GM19463 (cell line): ENCODE results near the gene TBRG4.

Experiments used
- ATAC-seq: cut with Tn5 transposase; IDR thresholded peaks from one replicate; pipeline ENCODE4 v1.9.1; 2021; ENCODE audit warnings: mild to moderate bottlenecking, moderate library complexity; ENCODE audit not compliant: unreplicated experiment

Gene TBRG4

DNA sequence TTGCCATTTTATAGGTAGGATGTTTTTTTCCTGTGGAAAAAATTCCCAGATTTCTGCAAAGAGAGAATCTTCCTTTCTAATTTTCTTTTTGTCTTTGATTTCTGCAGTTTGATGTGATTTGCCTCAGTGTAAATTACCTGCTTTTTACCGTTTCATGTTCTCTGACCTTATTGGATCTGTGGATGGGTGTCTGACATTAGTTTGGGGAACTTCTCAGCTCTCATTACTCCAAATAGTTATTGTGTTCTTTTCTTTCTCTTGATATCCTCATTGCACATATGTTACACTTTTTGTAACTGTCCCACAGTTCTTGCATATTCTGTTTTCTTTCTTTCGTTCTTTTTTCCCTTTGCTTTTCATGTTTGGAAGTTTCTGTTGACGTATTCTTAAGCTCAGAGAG, 51.2 kb downstream of the TBRG4 start:
- no peak for ATAC-seq

DNA sequence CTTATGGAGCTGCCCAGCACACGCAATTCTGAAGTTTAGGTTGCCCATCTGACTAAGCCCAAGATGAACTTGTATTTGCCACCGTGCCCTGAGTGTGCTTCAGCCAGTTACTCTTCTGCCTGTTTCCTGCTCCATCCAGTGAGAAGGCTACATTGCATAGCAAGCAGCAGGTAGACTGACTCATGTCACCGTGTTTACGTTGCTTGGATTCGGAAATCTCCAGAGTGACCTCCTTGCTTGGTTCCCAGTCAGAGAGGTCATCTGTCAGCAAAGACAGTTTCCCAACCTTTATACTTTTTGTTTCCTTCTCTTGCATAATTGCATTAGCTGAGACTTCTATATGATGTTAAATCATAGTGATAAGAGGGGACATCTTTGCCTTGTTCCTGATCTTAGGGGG, 53.6 kb downstream of the TBRG4 start:
- ATAC-seq, result no peak

DNA sequence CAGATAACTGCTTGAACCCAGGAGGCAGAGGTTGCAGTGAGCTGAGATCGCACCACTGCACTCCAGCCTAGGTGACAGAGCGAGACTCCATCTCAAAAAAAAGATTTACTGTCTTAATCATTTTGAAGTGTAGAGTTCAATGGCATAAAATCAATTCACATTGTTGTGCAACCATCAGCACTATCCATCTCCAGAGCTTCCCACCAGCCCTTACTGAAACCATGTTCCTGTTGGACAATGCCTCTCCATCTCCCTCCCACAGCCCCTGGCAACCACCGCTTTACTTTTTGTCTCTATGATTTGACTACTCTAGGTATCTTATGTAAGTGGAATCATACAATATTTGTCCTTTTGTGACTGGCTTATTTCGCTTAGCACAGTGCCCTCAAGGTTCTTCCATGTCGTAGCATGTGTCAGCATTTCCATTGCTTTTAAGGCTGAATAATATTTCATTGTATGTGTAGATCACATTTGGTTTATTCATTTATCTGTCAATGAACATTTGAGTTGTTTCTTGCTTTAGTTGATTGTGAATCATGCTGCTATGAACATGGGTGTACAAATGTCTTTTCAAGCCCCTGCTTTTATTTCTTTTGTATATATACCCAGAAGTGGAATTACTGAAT, 55.8 kb downstream of the TBRG4 start:
- no peak for ATAC-seq

DNA sequence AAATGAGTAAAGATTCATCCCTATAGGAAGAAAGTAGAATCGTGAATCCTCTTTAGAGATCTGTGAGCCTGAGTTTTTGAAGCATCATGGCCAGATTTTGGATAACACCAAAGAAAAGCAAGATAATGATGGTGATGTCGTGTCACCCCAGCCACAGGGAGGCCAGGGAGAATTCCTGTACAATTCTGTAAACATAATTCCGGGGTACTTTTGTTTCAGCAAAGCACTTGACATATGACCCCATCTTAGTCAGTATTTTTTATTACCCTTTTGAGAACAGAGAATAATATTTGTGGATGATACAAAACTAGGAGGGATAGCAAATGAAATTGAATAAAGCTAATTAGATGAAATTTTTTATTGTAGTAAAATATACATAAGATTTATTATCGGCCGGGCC, 56.5 kb downstream of the TBRG4 start:
- no peak for ATAC-seq

DNA sequence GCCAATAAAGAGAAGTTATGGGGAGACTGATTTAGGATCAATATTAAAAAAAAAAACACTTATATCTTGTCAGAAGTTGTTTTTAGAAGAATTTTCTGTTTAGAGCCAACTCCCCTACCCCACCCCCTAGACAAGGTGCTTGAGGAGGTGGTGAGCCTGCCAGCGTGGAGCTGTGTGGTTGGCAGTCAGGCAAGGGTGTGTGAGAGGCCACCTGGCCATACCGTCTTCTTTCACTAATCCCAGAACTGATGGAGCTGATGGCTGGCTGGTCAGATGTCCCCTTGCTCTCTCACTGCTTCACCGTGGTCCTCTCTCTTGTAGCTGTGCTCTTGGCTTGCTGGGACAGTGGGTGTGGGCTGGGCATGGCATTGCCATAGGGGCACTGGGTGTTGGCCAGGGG, 57.1 kb downstream of the TBRG4 start:
- ATAC-seq, result no peak

DNA sequence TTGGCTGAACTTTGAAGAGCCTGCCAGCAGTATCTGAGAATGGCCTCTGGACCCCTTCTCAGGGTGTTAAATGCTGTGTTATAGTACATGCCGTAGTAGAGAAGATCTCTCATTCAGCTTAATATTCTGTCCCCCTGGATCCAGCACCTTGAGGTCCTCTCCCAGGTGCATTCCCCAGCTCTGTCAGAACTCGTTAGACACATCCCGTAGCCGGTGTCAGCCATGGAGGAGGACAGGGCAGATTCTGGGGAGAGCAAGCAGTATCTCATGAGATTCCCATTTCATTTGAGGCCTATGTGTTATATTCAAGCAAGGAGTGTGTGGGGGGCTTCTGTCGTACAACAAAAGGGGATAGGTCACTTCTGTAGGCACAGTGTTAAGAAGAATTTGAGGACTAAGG, 57.6 kb downstream of the TBRG4 start:
- no peak for ATAC-seq

DNA sequence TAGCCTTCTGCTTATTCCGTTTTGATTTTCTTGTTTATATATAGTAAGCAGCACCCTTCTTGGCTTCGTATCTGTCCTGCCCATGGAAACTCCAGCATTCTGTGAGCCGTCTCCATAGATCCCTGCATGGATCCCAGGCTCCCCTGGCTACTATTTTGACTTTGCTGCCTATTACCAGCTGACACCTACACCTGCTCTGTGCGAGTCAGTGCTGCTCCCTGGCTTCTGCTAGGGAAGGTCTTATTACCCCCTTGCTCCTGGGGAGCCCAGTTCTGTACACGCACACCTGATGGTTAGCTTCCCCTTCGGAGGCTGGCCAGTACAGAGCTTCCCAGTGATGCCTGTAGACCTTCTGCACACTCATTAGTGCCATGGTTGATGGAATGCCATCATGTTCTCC, 58.1 kb downstream of the TBRG4 start:
- no peak for ATAC-seq

DNA sequence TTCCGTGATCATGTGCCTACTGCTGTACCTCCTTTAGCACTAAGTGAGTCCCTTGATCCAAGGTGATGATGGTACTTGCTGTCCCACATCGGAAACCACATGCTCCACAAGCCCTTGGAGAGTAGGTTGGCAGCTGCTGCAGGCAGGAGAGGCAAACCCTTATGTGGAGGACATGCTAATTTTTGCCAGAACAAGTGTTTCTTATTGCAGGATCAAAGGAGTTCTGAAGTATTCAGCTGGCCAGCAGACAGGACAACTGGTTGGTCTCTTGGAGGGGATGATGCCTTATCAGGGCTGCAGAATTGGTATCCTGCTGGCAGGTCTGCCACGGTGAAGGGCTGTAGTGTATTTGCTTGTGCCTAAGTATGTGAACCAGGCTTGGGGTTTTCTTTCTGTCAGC, 59.5 kb downstream of the TBRG4 start:
- ATAC-seq, result no peak

DNA sequence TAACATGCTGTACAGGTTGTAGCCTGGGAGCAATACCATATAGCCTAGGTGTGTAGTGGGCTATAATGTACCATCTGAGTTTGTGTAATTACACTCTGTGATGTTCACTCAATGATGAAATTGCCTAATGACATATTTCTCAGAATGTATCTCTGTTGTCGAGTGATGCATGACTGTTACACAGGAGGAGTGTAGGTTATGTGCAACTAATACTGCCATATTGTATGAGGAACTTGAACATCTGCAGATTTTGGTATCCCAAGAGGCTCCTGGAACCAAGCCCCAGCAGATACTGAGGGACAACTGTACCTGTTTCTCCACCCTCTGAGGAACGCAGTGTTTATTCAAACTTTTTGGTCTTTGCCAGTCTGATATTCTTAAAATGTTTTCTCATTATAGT, 61.3 kb downstream of the TBRG4 start:
- ATAC-seq, result no peak
